SH-SY5Y (cell line): ENCODE results near the gene SAP30BP.

Experiments
- GATA2 ChIP-seq: IDR thresholded peaks from 2 replicates; pipeline ENCODE4 v1.6.1; 2011; ENCODE audit warnings: mild to moderate bottlenecking, low read depth, low read length
- GATA3 ChIP-seq: IDR thresholded peaks from 2 replicates; pipeline ENCODE4 v1.6.1; 2011; ENCODE audit warnings: low read depth, mild to moderate bottlenecking, low read length, moderate library complexity

The SAP30BP gene

DNA sequence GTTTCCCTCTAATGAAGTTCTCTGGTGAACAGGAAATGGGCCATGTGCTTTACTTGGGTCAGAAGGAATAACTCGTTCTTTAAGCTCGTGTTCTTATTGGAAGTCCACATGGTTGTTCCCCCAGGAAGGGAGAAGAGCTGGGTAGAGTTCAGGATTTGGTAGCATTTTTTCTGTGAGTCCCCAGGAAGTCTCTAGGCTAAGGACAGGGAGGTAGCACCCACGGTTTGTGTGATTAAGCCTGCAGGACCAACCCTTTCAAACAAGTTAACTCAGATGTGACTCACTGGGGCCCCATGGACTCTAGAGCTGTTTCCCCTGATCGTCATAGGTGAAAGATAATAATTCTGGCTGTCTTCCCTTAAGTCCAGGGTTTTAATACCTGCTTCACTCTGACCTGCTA is 16.4 kb downstream of the SAP30BP start:
- no peak for TF ChIP-seq GATA2
- TF ChIP-seq GATA3, result no peak

DNA sequence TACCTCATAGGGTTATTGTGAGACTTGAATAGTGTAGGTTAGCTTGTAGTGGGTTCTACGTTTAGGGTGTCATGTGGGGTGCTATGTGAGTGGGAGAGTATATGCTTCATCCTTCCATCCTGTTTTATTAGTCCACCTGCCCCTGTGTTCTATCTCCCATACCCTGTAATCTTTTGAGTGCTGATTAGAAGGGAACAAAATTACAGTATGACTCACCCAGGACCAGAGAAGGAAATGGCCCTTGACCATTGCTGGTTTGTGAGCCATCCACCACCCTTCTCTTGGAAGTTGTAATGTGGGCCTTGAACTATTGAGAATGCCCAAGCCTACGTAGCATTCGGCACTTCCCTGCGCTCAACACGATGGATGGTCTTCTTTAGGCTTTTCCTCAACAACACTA is 17.1 kb downstream of the SAP30BP start:
- TF ChIP-seq GATA3 (no peak), GATA2 (no peak)

- no peak for TF ChIP-seq GATA3
- no peak for TF ChIP-seq GATA2
Observed at GRCh38 chr17:75684924-75685323, 17.8 kb downstream of the SAP30BP start.

GRCh38 chr17:75685499-75685898 is 18.4 kb downstream of the SAP30BP start:
- TF ChIP-seq GATA2, result no peak

DNA sequence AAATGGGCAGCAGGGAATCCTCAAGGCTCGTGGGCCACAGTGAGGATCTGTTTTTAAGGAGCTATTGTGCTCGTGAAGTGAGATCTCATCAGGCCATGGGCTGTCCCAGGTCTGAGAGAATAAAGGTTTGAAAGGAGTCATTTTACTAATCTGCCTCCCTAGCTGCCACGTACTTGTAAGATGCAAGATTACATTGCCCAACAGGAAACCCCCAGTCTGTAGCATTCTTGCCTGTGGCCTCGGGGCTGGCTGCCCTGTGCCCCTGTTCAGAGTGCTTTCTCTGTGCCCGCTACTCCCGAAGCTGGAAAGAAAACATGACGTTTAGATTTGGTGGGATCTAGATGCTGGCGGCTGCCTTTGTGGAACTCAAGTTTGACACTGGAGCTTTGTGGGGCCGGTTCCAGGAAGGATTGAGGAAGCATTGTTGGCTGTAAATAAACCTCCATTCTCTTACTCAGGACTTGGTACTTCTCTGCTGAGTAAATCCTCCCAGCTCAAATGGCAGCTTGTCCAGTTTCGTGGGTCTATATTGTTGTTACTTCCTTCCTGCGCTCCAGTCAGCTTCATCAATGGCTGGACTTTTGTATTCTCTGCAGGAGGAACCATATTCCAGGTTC is 21.2 kb downstream of the SAP30BP start:
- no peak for TF ChIP-seq GATA3
- no peak for TF ChIP-seq GATA2

DNA sequence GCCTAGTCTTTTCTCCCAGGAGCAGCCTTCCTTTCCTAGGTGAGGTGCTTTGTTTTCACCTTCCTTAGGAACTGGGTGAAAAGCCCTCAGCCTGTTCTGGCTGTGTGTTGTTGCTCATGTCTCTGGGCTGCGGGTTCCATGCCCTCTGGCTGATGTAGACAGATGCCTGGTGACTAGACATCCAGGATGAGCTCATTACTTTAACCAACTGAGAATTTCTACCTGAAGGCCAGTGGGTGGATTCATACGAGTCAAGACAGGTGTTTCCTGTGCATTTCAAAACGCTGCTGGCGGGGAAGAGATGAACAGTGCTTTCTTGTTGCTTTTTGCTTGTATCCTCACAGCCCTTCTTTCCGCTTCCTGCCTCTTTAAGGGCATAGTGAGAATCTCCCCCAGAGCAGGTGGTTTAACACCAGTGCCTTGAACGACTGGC is 22.3 kb downstream of the SAP30BP start:
- TF ChIP-seq GATA2 (no peak), GATA3 (no peak)

DNA sequence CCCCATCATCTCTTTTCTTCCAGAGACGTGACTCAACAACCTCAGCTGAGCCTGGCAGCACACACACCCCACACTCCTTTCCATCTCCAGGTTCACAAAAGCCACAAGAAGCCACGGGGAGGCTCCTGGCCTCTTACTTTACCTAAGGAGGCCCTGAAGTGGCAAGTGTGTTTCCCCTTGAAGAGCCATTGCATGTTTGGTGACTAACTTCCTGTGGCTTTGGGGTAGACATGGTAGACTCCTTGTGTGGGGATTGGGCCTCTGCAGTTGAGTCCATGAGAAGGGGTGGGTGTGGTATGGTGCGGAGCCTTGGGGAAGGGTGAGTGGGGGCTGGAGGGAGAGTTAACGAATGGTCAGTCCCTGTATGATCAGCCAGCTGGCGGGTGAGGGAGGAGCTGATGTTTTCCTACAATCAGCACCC is 24.2 kb downstream of the SAP30BP start:
- TF ChIP-seq GATA3, result no peak
- TF ChIP-seq GATA2, result no peak

DNA sequence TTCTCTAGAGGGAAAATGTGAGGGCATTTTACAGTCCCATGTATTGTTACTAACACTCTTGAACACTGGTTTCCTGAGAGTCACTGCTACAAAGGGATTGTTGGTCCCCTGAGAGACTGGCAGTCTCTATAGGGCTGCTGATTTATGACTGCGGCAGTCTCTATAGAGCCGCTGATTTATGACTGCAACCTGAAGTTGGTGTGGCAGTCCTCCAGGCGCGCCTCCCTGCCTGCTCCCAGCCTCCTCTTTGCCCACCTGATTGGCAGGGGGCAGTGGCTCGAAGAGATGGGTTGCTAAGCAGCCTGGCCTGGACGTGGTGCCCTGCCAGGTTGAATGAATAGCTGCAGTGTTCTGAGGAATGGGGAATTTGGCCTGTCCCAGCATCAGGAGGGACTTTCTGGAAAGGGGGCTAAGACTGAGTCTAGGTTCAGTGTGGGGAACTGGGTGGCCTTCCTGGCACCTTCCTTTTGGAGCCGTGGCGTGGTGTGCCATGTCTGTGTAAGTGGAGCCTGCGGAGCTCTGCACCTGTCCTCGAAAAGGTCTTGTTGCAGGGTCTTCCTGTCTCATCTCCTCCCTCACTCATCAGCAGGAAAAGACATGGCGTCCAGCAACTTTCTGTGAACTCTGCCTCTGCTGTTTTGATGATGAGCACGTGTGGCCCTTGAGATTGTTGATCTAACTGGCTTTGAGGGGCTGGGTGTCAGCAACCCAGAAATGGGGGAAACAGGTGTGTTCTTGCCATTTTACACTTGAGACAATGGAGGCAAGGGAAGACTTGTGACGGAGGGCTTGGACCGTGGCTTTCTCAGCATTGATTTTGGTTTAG is 24.9 kb downstream of the SAP30BP start:
- TF ChIP-seq GATA2 (no peak), GATA3 (no peak)

DNA sequence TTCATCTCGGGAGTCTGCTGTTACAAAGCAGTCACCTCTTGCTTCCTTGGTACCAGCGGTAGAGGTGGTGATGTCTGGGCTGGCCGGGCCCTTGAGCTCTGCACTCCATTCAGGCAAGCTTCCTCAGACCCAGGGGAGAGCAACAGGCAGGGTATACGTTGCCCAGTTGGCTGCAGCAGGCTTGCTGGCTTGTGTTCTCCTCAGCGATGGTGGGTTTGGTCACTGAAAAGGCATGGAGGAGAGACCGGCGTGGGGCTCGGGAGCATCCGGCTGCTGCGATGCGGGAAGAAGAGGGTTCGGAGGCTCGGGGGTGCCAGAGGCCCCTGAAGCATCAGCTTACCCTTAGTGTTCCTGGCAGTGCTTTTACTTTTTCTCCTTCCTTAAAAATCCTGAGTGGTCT is 25.8 kb downstream of the SAP30BP start:
- TF ChIP-seq GATA2 (no peak), GATA3 (no peak)

- TF ChIP-seq GATA3 (no peak), GATA2 (no peak)
Observed at GRCh38 chr17:75693500-75694481, 26.7 kb downstream of the SAP30BP start.

- TF ChIP-seq GATA2 (no peak), GATA3 (no peak)
Observed at GRCh38 chr17:75694536-75694935, 27.4 kb downstream of the SAP30BP start.

GRCh38 chr17:75695141-75695829 is 28.1 kb downstream of the SAP30BP start:
- no peak for TF ChIP-seq GATA2
- TF ChIP-seq GATA3, result no peak

DNA sequence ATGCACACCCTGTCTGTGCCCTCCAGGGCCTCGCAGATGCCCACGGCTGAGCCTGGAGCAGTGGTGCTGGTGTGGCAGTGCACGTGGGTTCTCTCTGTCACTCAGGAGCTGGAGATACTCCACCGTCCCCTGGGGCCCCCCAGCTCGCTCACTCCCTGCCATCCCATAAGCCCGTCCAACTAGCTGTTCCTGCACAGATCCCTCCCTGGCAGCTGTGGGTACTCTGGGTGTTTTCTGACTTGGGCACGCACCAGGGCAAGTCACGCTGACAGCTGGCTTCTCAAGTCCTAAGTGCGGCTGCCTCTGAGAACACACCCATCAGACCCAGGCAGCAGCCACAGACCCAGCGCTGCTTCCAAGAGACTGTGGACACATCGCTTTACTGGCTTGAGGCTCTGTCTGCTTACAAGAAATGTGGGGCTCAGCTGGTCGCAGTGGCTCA is 28.7 kb downstream of the SAP30BP start:
- TF ChIP-seq GATA2 (no peak), GATA3 (no peak)
